CD14-positive monocyte (primary cell): ENCODE measurements around the gene IFI44L. TPM values are rescaled to one million over a fixed set of nuclear protein-coding genes. Genes with fewer than 3 reads are reported as not detected.

Experiments used
- DNase-seq, 3 donors: peaks; one replicate each; pipeline ENCODE4 v3.0.0-alpha.2; 2011 to 2022
- H2AFZ ChIP-seq: 2 replicates; pipeline ENCODE4 v1.6.0; 2012; ENCODE audit warnings: mild to moderate bottlenecking, low read depth, low read length, inconsistent platforms; ENCODE audit not compliant: insufficient read depth, poor library complexity, severe bottlenecking
- H3K27ac ChIP-seq, 2 donors: 1 replicate in 1 of 2; 2 replicates in 1 of 2; pipeline ENCODE4 v1.5.1; 2012 to 2013; ENCODE audit warnings: low read length in 2 of 2, control low read depth in 1 of 2, inconsistent platforms in 1 of 2, low read depth in 1 of 2, mild to moderate bottlenecking in 1 of 2
- H3K27me3 ChIP-seq, 2 donors: one replicate each; pipeline versions ENCODE4 v1.6.0 to v1.6.1; 2011 to 2013; ENCODE audit warnings: low read length in 2 of 2; ENCODE audit not compliant: control insufficient read depth in 2 of 2, insufficient read depth in 2 of 2
- H3K36me3 ChIP-seq, 2 donors: replicated peaks in 1 of 2; 1 replicate in 1 of 2; 2 replicates in 1 of 2; pipeline versions ENCODE4 v1.5.1 to v1.6.1; 2012 to 2013; ENCODE audit warnings: low read length in 2 of 2, control low read depth in 1 of 2, inconsistent platforms in 1 of 2, mild to moderate bottlenecking in 1 of 2; ENCODE audit not compliant: insufficient read depth in 2 of 2, control insufficient read depth in 1 of 2
- H3K4me1 ChIP-seq, 2 donors: 1 replicate in 1 of 2; 2 replicates in 1 of 2; pipeline versions ENCODE4 v1.5.1 to v1.6.1; 2012 to 2013; ENCODE audit warnings: low read length in 2 of 2, control low read depth in 1 of 2, inconsistent platforms in 1 of 2, mild to moderate bottlenecking in 1 of 2, moderate library complexity in 1 of 2; ENCODE audit not compliant: insufficient read depth in 2 of 2, control insufficient read depth in 1 of 2
- H3K4me2 ChIP-seq: replicated peaks from 2 replicates; pipeline ENCODE3; 2012; ENCODE audit warnings: low read length, moderate library complexity, mild to moderate bottlenecking; ENCODE audit not compliant: poor library complexity, severe bottlenecking; ENCODE audit errors: extremely low read depth
- H3K4me3 ChIP-seq, 3 experiments: fragments of 200-600 bp in 1 of 3; sonication (generic) in 1 of 3; replicated peaks in 1 of 3; 1 replicate in 2 of 3; 2 replicates in 1 of 3; pipeline ENCODE4 v1.5.1; 2011 to 2013; ENCODE audit warnings: low read length in 3 of 3, mild to moderate bottlenecking in 3 of 3, control low read depth in 2 of 3, low read depth in 2 of 3, inconsistent platforms in 1 of 3, moderate library complexity in 1 of 3
- H3K79me2 ChIP-seq: 2 replicates; pipeline ENCODE4 v1.6.0; 2012; ENCODE audit warnings: mild to moderate bottlenecking, control low read depth, inconsistent platforms, low read length, moderate library complexity; ENCODE audit not compliant: insufficient read depth
- H3K9ac ChIP-seq: 2 replicates; pipeline ENCODE4 v1.6.0; 2017; ENCODE audit warnings: low read length, mild to moderate bottlenecking; ENCODE audit not compliant: insufficient read depth, poor library complexity, severe bottlenecking
- H3K9me3 ChIP-seq, 2 donors: replicated peaks in 1 of 2; 1 replicate in 1 of 2; 2 replicates in 1 of 2; pipeline versions ENCODE4 v1.5.1 to v1.6.1; 2012 to 2013; ENCODE audit warnings: low read length in 2 of 2, control low read depth in 1 of 2; ENCODE audit not compliant: control insufficient read depth in 1 of 2, insufficient read depth in 1 of 2
- H4K20me1 ChIP-seq: 2 replicates; pipeline ENCODE4 v1.6.0; 2012; ENCODE audit warnings: mild to moderate bottlenecking, low read length, control low read depth, moderate library complexity; ENCODE audit not compliant: insufficient read depth
- H3K27ac Mint-ChIP-seq, 7 donors: one replicate each; pipeline ENCODE4 v1.8.0; 2020; ENCODE audit warnings: mild to moderate bottlenecking in 7 of 7, mixed read lengths in 7 of 7, moderate library complexity in 6 of 7, inconsistent platforms in 2 of 7
- H3K27me3 Mint-ChIP-seq, 3 donors: one replicate each; pipeline ENCODE4 v1.8.0; 2021 to 2022; ENCODE audit warnings: low read depth in 3 of 3, mild to moderate bottlenecking in 3 of 3, mixed read lengths in 3 of 3, moderate library complexity in 3 of 3, inconsistent platforms in 1 of 3
- H3K36me3 Mint-ChIP-seq, 2 donors: one replicate each; pipeline ENCODE4 v1.8.0; 2020; ENCODE audit warnings: mixed read lengths in 2 of 2, inconsistent platforms in 1 of 2, mild to moderate bottlenecking in 1 of 2
- H3K4me1 Mint-ChIP-seq: one replicate; pipeline ENCODE4 v1.8.0; 2020; ENCODE audit warnings: mild to moderate bottlenecking, mixed read lengths
- H3K4me3 Mint-ChIP-seq, 2 donors: one replicate each; pipeline ENCODE4 v1.8.0; 2020; ENCODE audit warnings: mild to moderate bottlenecking in 2 of 2, mixed read lengths in 2 of 2, moderate library complexity in 1 of 2
- H3K9me3 Mint-ChIP-seq, 7 donors: one replicate each; pipeline ENCODE4 v1.8.0; 2020 to 2022; ENCODE audit warnings: mixed read lengths in 7 of 7, mild to moderate bottlenecking in 6 of 7, moderate library complexity in 6 of 7, inconsistent platforms in 2 of 7
- CTCF ChIP-seq: fragments of 200-600 bp; IDR thresholded peaks from one replicate; pipeline ENCODE4 v1.8.0; 2022; ENCODE audit warnings: antibody characterized with exemption, mild to moderate bottlenecking
- WGBS: methylation state at CpG from one replicate; pipeline ENCODE4 v1.1.5; 2013; ENCODE audit warnings: missing lambda C conversion rate; ENCODE audit not compliant: insufficient coverage; 5-methylcytosine and 5-hydroxymethylcytosine counted together
- intact Hi-C, 2 donors: fragments of 100-400 bp; cut with micrococcal nuclease; formaldehyde crosslinking; loops; one replicate each; pipeline versions ENCODE4 v1.15.0 to v1.15.1; 2023
- polyA plus RNA-seq, 3 donors: library from polyadenylated mRNA; depleted of rRNA in 1 of 3; unstranded in 2 of 3; stranded (reverse) in 1 of 3; fragments of 300-500 nt in 2 of 3; fragments of >200 nt in 1 of 3; fragmentation: Illumina TruSeq in 2 of 3; gene quantifications; 1 replicate in 2 of 3; 2 replicates in 1 of 3; pipeline ENCODE4 v1.2.3, GENCODE V29; 2012 to 2021

Gene IFI44L
- polyA plus RNA-seq, 3 donors: 8.6 to 17.4 (median 11.0) TPM

DNA sequence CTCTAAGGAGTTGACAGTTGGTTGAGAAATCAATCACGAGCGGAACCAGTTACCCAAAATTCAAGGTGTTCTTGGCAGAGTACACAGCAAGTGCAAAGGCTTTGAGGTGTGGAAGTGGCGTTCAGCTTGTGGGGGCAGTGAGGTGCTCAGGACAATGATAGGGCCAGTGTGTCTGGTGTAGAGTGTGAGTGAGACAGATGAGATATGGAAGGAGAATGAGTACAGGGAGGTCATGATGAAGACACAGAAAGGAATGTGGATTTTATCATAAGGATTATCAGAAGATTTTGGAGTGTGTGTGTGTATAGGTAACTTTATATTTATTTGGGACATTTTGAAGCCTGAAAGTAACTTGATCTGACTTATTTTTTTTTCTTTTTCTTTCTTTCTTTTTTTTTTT lies 70.3 kb downstream of the IFI44L start:
- H3K36me3 Mint-ChIP-seq: no peaks in the 10 kb centered on the region
- intact Hi-C loops: no loop called here
- WGBS: 92% methylated on average over 3 of the region's 3 CpGs

GRCh38 chr1:78691995-78692747 lies 71.9 kb downstream of the IFI44L start:
- 90% methylated on average over 2 of the region's 4 CpGs for WGBS
- peaks cover 0 to 7% (median 2%) of the 10 kb centered on the region in 7 donors for H3K9me3 Mint-ChIP-seq
- no peak for DNase-seq
- Histone ChIP-seq H3K27me3 (no peaks in the 10 kb centered on the region), H3K27ac (no peak overlapping the region), H3K9ac (no peak overlapping the region), H3K4me2 (no peak overlapping the region), H3K4me3 (no peak overlapping the region), H3K36me3 (no peaks in the 10 kb centered on the region), H2AFZ (no peak overlapping the region), H3K4me1 (no peaks in the 10 kb centered on the region), H4K20me1 (no peaks in the 10 kb centered on the region), H3K79me2 (no peaks in the 10 kb centered on the region), H3K9me3 (no peaks in the 10 kb centered on the region)
- H3K27me3 Mint-ChIP-seq: peaks cover 1 to 6% (median 2%) of the 10 kb centered on the region in 3 donors
- TF ChIP-seq CTCF: no peak
- H3K4me1 Mint-ChIP-seq: no peaks in the 10 kb centered on the region
- no peak overlapping the region for H3K4me3 Mint-ChIP-seq
- intact Hi-C loops: no loop called here
- no peaks in the 10 kb centered on the region for H3K36me3 Mint-ChIP-seq
- no peak overlapping the region for H3K27ac Mint-ChIP-seq

More for the DNA sequence above, 70.3 kb downstream of the IFI44L start:
- Mint-ChIP-seq H3K27ac (no peak overlapping the region), H3K9me3 (peaks cover 0 to 2% (median 0%) of the 10 kb centered on the region in 7 donors), H3K27me3 (peaks cover 2 to 5% (median 3%) of the 10 kb centered on the region in 3 donors), H3K4me3 (no peak overlapping the region), H3K4me1 (no peaks in the 10 kb centered on the region)
- no peaks in the 10 kb centered on the region for H3K4me1 ChIP-seq
- H3K79me2 ChIP-seq: no peaks in the 10 kb centered on the region
- no peaks in the 10 kb centered on the region for H3K9me3 ChIP-seq
- no peak overlapping the region for H3K9ac ChIP-seq
- H3K36me3 ChIP-seq: no peaks in the 10 kb centered on the region
- H3K4me3 ChIP-seq: no peak overlapping the region
- no peak overlapping the region for H2AFZ ChIP-seq
- TF ChIP-seq CTCF: no peak
- no peaks in the 10 kb centered on the region for H3K27me3 ChIP-seq
- no peak overlapping the region for H3K27ac ChIP-seq
- no peak for DNase-seq
- H4K20me1 ChIP-seq: no peaks in the 10 kb centered on the region
- H3K4me2 ChIP-seq: no peak overlapping the region

Other genes with a start within 250 kb of the IFI44L start
- under 1 TPM in 2 of 3 donors, not detected in 1; 0.43 to 0.88 TPM for gene PTGFR, start 129.5 kb upstream of the IFI44L start, polyA plus RNA-seq
- 10 to 100 TPM; 23.0 to 48.1 (median 35.5) TPM for gene IFI44, start 29.4 kb downstream of the IFI44L start, polyA plus RNA-seq